ENCODE results near the gene BRD4. TPM values are rescaled to one million over a fixed set of nuclear protein-coding genes. Genes with fewer than 3 reads are reported as not detected.

BRD4 gene
- polyA plus RNA-seq (2013, experiment 1 of 4): 103 TPM
- polyA plus RNA-seq (2013, experiment 2 of 4): 100 TPM
- 71.5 TPM for polyA plus RNA-seq (2013, experiment 3 of 4)
- 79.4 TPM for polyA plus RNA-seq (2013, experiment 4 of 4)

DNA sequence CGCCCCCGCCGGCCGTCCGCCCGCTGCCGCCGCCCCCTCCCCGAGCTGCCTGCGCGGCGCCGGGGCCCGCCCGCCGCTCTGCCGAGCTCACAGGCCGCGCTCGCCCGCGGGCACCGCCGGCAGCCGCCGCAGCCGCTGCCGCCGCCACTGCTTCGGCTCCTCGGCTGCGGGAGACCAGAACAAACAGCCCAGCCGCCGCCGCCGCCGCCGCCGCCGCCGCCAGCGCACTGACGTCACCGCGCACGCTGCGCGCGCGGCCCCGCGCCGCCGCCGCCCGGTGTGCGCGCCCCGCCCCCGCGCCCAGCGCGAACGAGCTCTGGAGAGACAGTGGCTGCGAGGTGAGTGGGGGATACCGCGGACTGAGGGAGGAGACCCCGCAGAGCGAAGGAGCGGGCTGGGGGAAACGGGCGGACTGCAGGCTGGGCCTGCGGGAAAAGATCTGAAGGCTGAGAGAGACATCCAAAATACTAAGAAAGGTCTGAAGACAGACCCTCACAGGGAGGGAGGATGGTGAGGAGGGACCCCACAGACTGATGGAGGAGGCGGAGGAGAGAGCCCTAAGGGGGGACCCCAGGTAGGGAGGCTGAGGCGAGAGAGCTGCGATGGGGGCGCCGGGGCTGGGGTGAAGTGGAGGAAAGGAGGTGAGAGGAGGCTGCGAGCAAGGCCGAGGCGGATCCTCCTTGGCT, at the start of gene BRD4:
Gene BRD4 (minus strand): TSS at position 229 of the 686 bp plus-strand sequence. CDS start 59,440 bp downstream, outside the sequence.
- peak within 1 kb of the TSS; percentile 95 for H3K4me3 ChIP-seq (ENCODE audit: insufficient read depth, low read depth, low read length)
- 3 to 4% methylated on average over 81 of the region's 81 CpGs for WGBS, 2 experiments
- H3K36me3 ChIP-seq (ENCODE audit: control insufficient read depth, insufficient read depth, low read length): no peaks in the 10 kb centered on the region
- H3K9me3 ChIP-seq (ENCODE audit: control insufficient read depth, low read length): no peaks in the 10 kb centered on the region
- H3K27me3 ChIP-seq (ENCODE audit: control insufficient read depth, insufficient read depth, low read length, poor library complexity, severe bottlenecking): no peaks in the 10 kb centered on the region
- H3K27ac ChIP-seq (ENCODE audit: insufficient read depth, low read depth, low read length, poor library complexity, severe bottlenecking): peak within 1 kb of the TSS; percentile 86
- H3K4me1 ChIP-seq (ENCODE audit: control insufficient read depth, insufficient read depth, low read length): peaks cover 6% of the 10 kb centered on the region

DNA sequence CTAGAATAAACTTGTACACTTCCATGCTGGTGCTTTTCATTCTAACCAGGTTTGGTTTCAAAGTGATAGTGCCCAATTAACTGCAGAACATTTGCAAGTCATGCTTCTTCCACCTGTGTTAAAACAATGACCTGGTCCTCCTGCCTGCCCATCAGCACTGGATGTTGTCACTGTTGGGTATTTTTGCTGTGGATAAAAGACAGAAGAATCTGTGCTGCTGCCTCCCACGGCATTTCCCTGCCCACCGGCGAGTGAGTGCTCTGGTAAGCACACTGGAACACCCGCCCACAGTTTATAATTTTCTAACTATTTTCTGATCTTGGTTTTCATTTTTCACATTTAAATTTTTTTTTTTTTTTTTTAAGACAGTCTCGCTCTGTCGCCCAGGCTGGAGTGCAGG, 49.5 kb upstream of the BRD4 start:
- Histone ChIP-seq H3K36me3 (ENCODE audit: control insufficient read depth, insufficient read depth, low read length) (no peaks in the 10 kb centered on the region), H3K27ac (ENCODE audit: insufficient read depth, low read depth, low read length, poor library complexity, severe bottlenecking) (no peak overlapping the region), H3K27me3 (ENCODE audit: control insufficient read depth, insufficient read depth, low read length, poor library complexity, severe bottlenecking) (no peaks in the 10 kb centered on the region), H3K4me3 (ENCODE audit: insufficient read depth, low read depth, low read length) (no peak overlapping the region), H3K4me1 (ENCODE audit: control insufficient read depth, insufficient read depth, low read length) (peaks cover 7% of the 10 kb centered on the region), H3K9me3 (ENCODE audit: control insufficient read depth, low read length) (no peaks in the 10 kb centered on the region)
- 90 to 91% methylated on average over 6 of the region's 6 CpGs for WGBS, 2 experiments

- Histone ChIP-seq H3K9me3 (ENCODE audit: control insufficient read depth, low read length) (no peaks in the 10 kb centered on the region), H3K36me3 (ENCODE audit: control insufficient read depth, insufficient read depth, low read length) (no peaks in the 10 kb centered on the region), H3K4me3 (ENCODE audit: insufficient read depth, low read depth, low read length) (no peak overlapping the region), H3K27ac (ENCODE audit: insufficient read depth, low read depth, low read length, poor library complexity, severe bottlenecking) (peak overlapping the region; percentile 89), H3K4me1 (ENCODE audit: control insufficient read depth, insufficient read depth, low read length) (peaks cover 7% of the 10 kb centered on the region), H3K27me3 (ENCODE audit: control insufficient read depth, insufficient read depth, low read length, poor library complexity, severe bottlenecking) (no peaks in the 10 kb centered on the region)
- 92 to 95% methylated on average over 2 of the region's 2 CpGs for WGBS, 2 experiments
These were observed 49.1 kb upstream of the BRD4 start for GRCh38 chr19:15381429-15381828.

GRCh38 chr19:15379999-15380647, 47.8 kb upstream of the BRD4 start:
- Histone ChIP-seq H3K4me1 (ENCODE audit: control insufficient read depth, insufficient read depth, low read length) (peaks cover 7% of the 10 kb centered on the region), H3K9me3 (ENCODE audit: control insufficient read depth, low read length) (no peaks in the 10 kb centered on the region), H3K27me3 (ENCODE audit: control insufficient read depth, insufficient read depth, low read length, poor library complexity, severe bottlenecking) (no peaks in the 10 kb centered on the region), H3K4me3 (ENCODE audit: insufficient read depth, low read depth, low read length) (peak overlapping the region; percentile 52), H3K36me3 (ENCODE audit: control insufficient read depth, insufficient read depth, low read length) (no peaks in the 10 kb centered on the region), H3K27ac (ENCODE audit: insufficient read depth, low read depth, low read length, poor library complexity, severe bottlenecking) (peak overlapping the region; percentile 89)
- WGBS, 2 experiments: 1% methylated on average over 56 of the region's 56 CpGs

- 0% methylated on average over 111 of the region's 111 CpGs for WGBS, 2 experiments
- no peaks in the 10 kb centered on the region for H3K36me3 ChIP-seq (ENCODE audit: control insufficient read depth, insufficient read depth, low read length)
- peaks cover 7% of the 10 kb centered on the region for H3K4me1 ChIP-seq (ENCODE audit: control insufficient read depth, insufficient read depth, low read length)
- H3K27ac ChIP-seq (ENCODE audit: insufficient read depth, low read depth, low read length, poor library complexity, severe bottlenecking): peak within 1 kb of the TSS; percentile 96
- peak within 1 kb of the TSS; percentile 74 for H3K4me3 ChIP-seq (ENCODE audit: insufficient read depth, low read depth, low read length)
- H3K9me3 ChIP-seq (ENCODE audit: control insufficient read depth, low read length): no peaks in the 10 kb centered on the region
- H3K27me3 ChIP-seq (ENCODE audit: control insufficient read depth, insufficient read depth, low read length, poor library complexity, severe bottlenecking): no peaks in the 10 kb centered on the region
These were observed 47.0 kb upstream of the BRD4 start, which contains the start of gene AKAP8 for GRCh38 chr19:15379083-15379998. Gene AKAP8, minus strand, starts transcription at chr19:15379787. Its CDS starts 56 bp downstream, at chr19:15379731.

- WGBS, 2 experiments: 0% methylated on average over 22 of the region's 22 CpGs
- no peaks in the 10 kb centered on the region for H3K9me3 ChIP-seq (ENCODE audit: control insufficient read depth, low read length)
- peaks cover 7% of the 10 kb centered on the region for H3K4me1 ChIP-seq (ENCODE audit: control insufficient read depth, insufficient read depth, low read length)
- H3K36me3 ChIP-seq (ENCODE audit: control insufficient read depth, insufficient read depth, low read length): no peaks in the 10 kb centered on the region
- H3K27ac ChIP-seq (ENCODE audit: insufficient read depth, low read depth, low read length, poor library complexity, severe bottlenecking): peak overlapping the region; percentile 96
- no peaks in the 10 kb centered on the region for H3K27me3 ChIP-seq (ENCODE audit: control insufficient read depth, insufficient read depth, low read length, poor library complexity, severe bottlenecking)
- peak overlapping the region; percentile 74 for H3K4me3 ChIP-seq (ENCODE audit: insufficient read depth, low read depth, low read length)
These were observed 46.3 kb upstream of the BRD4 start for GRCh38 chr19:15378534-15379082.

DNA sequence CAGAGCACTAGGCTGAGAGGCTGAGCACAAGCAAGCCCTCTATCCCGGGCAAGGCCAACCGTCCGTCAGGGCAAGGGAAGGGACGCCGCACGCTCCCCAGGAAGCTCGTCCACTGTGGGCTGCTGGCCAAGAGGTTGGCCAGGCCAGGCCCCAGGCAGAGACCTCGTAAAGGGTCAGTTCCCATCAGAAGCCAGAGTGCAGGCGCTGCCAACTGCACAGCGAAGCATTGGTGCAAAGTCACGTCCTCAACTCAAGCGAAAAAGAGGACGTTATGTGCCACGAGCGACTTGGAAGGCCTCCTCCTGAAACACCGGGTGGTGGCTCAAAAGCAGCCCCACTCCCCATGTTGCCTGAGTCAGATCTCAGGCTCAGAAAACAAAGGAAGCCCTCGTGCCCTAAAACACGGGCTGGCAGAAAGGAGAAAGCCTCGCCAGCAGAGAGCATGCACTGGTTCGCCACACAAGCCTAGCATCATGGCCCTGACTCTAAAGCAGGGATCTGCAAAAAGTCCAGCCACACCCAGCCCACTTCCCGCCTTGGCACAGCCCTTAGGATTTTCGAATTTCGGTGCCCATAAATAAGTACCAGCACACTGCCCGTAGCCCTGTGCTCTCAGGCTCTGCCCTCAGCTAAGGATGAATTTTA, 42.6 kb upstream of the BRD4 start:
- no peaks in the 10 kb centered on the region for H3K4me1 ChIP-seq (ENCODE audit: control insufficient read depth, insufficient read depth, low read length)
- 93 to 94% methylated on average over 24 of the region's 24 CpGs for whole genome bisulfite sequencing, 2 experiments
- H3K9me3 ChIP-seq (ENCODE audit: control insufficient read depth, low read length): no peaks in the 10 kb centered on the region
- H3K4me3 ChIP-seq (ENCODE audit: insufficient read depth, low read depth, low read length): no peak overlapping the region
- peaks cover 27% of the 10 kb centered on the region for H3K36me3 ChIP-seq (ENCODE audit: control insufficient read depth, insufficient read depth, low read length)
- no peaks in the 10 kb centered on the region for H3K27me3 ChIP-seq (ENCODE audit: control insufficient read depth, insufficient read depth, low read length, poor library complexity, severe bottlenecking)
- no peak overlapping the region for H3K27ac ChIP-seq (ENCODE audit: insufficient read depth, low read depth, low read length, poor library complexity, severe bottlenecking)

- 87 to 89% methylated on average over 21 of the region's 21 CpGs for WGBS, 2 experiments
- peaks cover 34% of the 10 kb centered on the region for H3K36me3 ChIP-seq (ENCODE audit: control insufficient read depth, insufficient read depth, low read length)
- no peaks in the 10 kb centered on the region for H3K27me3 ChIP-seq (ENCODE audit: control insufficient read depth, insufficient read depth, low read length, poor library complexity, severe bottlenecking)
These were observed 41.8 kb upstream of the BRD4 start for GRCh38 chr19:15374105-15374651.

GRCh38 chr19:15373644-15374043, 41.3 kb upstream of the BRD4 start:
- H3K9me3 ChIP-seq (ENCODE audit: control insufficient read depth, low read length): no peaks in the 10 kb centered on the region
- no peaks in the 10 kb centered on the region for H3K27me3 ChIP-seq (ENCODE audit: control insufficient read depth, insufficient read depth, low read length, poor library complexity, severe bottlenecking)
- peaks cover 39% of the 10 kb centered on the region for H3K36me3 ChIP-seq (ENCODE audit: control insufficient read depth, insufficient read depth, low read length)
- no peak overlapping the region for H3K27ac ChIP-seq (ENCODE audit: insufficient read depth, low read depth, low read length, poor library complexity, severe bottlenecking)
- H3K4me1 ChIP-seq (ENCODE audit: control insufficient read depth, insufficient read depth, low read length): no peaks in the 10 kb centered on the region
- no peak overlapping the region for H3K4me3 ChIP-seq (ENCODE audit: insufficient read depth, low read depth, low read length)
- WGBS, 2 experiments: 96 to 97% methylated on average over 22 of the region's 22 CpGs

More at GRCh38 chr19:15374105-15374651, 41.8 kb upstream of the BRD4 start:
- H3K4me1 ChIP-seq (ENCODE audit: control insufficient read depth, insufficient read depth, low read length): no peaks in the 10 kb centered on the region
- no peak overlapping the region for H3K4me3 ChIP-seq (ENCODE audit: insufficient read depth, low read depth, low read length)
- H3K9me3 ChIP-seq (ENCODE audit: control insufficient read depth, low read length): no peaks in the 10 kb centered on the region
- H3K27ac ChIP-seq (ENCODE audit: insufficient read depth, low read depth, low read length, poor library complexity, severe bottlenecking): no peak overlapping the region
